NB4 (cell line): ENCODE data around the gene TGFB2.

ENCODE experiments used
- TF ChIP-seq, protein P1 (sequence below): IDR thresholded peaks from one replicate; pipeline ENCODE4 v1.5.1; 2012; ENCODE audit warnings: low read depth, low read length
- TF ChIP-seq, protein P2 (sequence below): IDR thresholded peaks from 2 replicates; pipeline ENCODE4 v1.6.1; 2011; ENCODE audit warnings: low read depth, low read length

DNA sequence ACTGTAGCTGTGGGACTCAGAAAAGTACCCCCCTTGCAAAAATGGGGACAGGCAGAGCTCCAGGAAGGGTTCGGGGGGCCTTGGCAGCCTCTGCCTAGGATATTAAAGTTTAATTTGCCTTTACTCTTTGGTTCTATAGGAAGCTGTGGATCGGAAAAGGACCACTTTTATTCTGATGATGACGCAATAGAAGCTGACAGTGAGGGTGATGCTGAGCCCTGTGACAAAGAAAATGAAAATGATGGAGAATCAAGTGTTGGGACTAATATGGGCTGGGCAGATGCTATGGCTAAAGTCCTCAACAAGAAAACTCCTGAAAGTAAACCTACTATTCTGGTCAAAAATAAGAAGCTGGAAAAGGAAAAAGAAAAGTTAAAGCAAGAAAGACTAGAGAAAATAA lies 43.0 kb upstream of the TGFB2 start:
- TF ChIP-seq, protein P1, sequence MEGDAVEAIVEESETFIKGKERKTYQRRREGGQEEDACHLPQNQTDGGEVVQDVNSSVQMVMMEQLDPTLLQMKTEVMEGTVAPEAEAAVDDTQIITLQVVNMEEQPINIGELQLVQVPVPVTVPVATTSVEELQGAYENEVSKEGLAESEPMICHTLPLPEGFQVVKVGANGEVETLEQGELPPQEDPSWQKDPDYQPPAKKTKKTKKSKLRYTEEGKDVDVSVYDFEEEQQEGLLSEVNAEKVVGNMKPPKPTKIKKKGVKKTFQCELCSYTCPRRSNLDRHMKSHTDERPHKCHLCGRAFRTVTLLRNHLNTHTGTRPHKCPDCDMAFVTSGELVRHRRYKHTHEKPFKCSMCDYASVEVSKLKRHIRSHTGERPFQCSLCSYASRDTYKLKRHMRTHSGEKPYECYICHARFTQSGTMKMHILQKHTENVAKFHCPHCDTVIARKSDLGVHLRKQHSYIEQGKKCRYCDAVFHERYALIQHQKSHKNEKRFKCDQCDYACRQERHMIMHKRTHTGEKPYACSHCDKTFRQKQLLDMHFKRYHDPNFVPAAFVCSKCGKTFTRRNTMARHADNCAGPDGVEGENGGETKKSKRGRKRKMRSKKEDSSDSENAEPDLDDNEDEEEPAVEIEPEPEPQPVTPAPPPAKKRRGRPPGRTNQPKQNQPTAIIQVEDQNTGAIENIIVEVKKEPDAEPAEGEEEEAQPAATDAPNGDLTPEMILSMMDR, result no peak
- TF ChIP-seq, protein P2, sequence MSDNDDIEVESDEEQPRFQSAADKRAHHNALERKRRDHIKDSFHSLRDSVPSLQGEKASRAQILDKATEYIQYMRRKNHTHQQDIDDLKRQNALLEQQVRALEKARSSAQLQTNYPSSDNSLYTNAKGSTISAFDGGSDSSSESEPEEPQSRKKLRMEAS, result no peak
